ENCODE measurements around the gene MROH2A. TPM values are rescaled to one million over a fixed set of nuclear protein-coding genes. Genes with fewer than 3 reads are reported as not detected.

Gene MROH2A
- total RNA-seq, 1 donor from 2014 or later = 0.31 TPM

- H3K27me3 Mint-ChIP-seq (ENCODE audit: unreplicated experiment) = peaks cover 2% of the 10 kb centered on the region
- H3K36me3 Mint-ChIP-seq (ENCODE audit: low read depth, unreplicated experiment) = peaks cover 32% of the 10 kb centered on the region
- no peak overlapping the region for H3K4me3 Mint-ChIP-seq (ENCODE audit: unreplicated experiment)
- no peak overlapping the region for H3K27ac Mint-ChIP-seq (ENCODE audit: unreplicated experiment)
- TF ChIP-seq CTCF (IDR thresholded peaks at IDR 0.05; ENCODE audit: unreplicated experiment) = no peak
- no peaks in the 10 kb centered on the region for H3K9me3 Mint-ChIP-seq (ENCODE audit: unreplicated experiment)
- no peaks in the 10 kb centered on the region for H3K4me1 Mint-ChIP-seq (ENCODE audit: unreplicated experiment)
- no peak for DNase-seq (ENCODE audit: low spot score)
Measured at GRCh38 chr2:233840520-233840919, 62.4 kb downstream of the MROH2A start.

GRCh38 chr2:233841183-233841582, 63.1 kb downstream of the MROH2A start:
- Mint-ChIP-seq H3K4me1 (ENCODE audit: unreplicated experiment) (no peaks in the 10 kb centered on the region), H3K27ac (ENCODE audit: unreplicated experiment) (no peak overlapping the region), H3K9me3 (ENCODE audit: unreplicated experiment) (no peaks in the 10 kb centered on the region)

GRCh38 chr2:233844064-233844807, 66.1 kb downstream of the MROH2A start:
- Mint-ChIP-seq H3K9me3 (ENCODE audit: unreplicated experiment) (no peaks in the 10 kb centered on the region), H3K36me3 (ENCODE audit: low read depth, unreplicated experiment) (peaks cover 32% of the 10 kb centered on the region), H3K4me3 (ENCODE audit: unreplicated experiment) (no peak overlapping the region), H3K27ac (ENCODE audit: unreplicated experiment) (no peak overlapping the region), H3K4me1 (ENCODE audit: unreplicated experiment) (no peaks in the 10 kb centered on the region), H3K27me3 (ENCODE audit: unreplicated experiment) (no peaks in the 10 kb centered on the region)
- no peak for TF ChIP-seq CTCF (IDR thresholded peaks at IDR 0.05; ENCODE audit: unreplicated experiment)
- DNase-seq (ENCODE audit: low spot score) = no peak

More at GRCh38 chr2:233841183-233841582, 63.1 kb downstream of the MROH2A start:
- no peak overlapping the region for H3K4me3 Mint-ChIP-seq (ENCODE audit: unreplicated experiment)
- peaks cover 2% of the 10 kb centered on the region for H3K27me3 Mint-ChIP-seq (ENCODE audit: unreplicated experiment)
- peaks cover 35% of the 10 kb centered on the region for H3K36me3 Mint-ChIP-seq (ENCODE audit: low read depth, unreplicated experiment)
- no peak for DNase-seq (ENCODE audit: low spot score)
- no peak for TF ChIP-seq CTCF (IDR thresholded peaks at IDR 0.05; ENCODE audit: unreplicated experiment)

GRCh38 chr2:233844836-233845235, 66.7 kb downstream of the MROH2A start:
- Mint-ChIP-seq H3K9me3 (ENCODE audit: unreplicated experiment) (no peaks in the 10 kb centered on the region), H3K4me1 (ENCODE audit: unreplicated experiment) (peaks cover 2% of the 10 kb centered on the region), H3K4me3 (ENCODE audit: unreplicated experiment) (no peak overlapping the region)

More at GRCh38 chr2:233844836-233845235, 66.7 kb downstream of the MROH2A start:
- Mint-ChIP-seq H3K27me3 (ENCODE audit: unreplicated experiment) (no peaks in the 10 kb centered on the region), H3K36me3 (ENCODE audit: low read depth, unreplicated experiment) (peaks cover 29% of the 10 kb centered on the region), H3K27ac (ENCODE audit: unreplicated experiment) (no peak overlapping the region)
- TF ChIP-seq CTCF (IDR thresholded peaks at IDR 0.05; ENCODE audit: unreplicated experiment) = no peak
- DNase-seq (ENCODE audit: low spot score) = no peak

All from endothelial cell (in vitro differentiated cells).